Gastrocnemius medialis (tissue), 4 donors: ENCODE data around the gene RBBP8NL. TPM values are rescaled to one million over a fixed set of nuclear protein-coding genes. Genes with fewer than 3 reads are reported as not detected.

Source experiments
- ATAC-seq, 2 donors: fragments of 150-250 bp; one replicate each; pipeline ENCODE4 v1.9.1; 2016
- DNase-seq, 2 donors: peaks; one replicate each; pipeline ENCODE4 v3.0.0-alpha.2; 2019
- H3K27ac ChIP-seq, 4 donors: fragments of 200-600 bp; sonication (generic); 1 replicate in 1 of 4; 2 replicates in 3 of 4; pipeline ENCODE4 v1.5.1; 2016 to 2018; ENCODE audit warnings: mild to moderate bottlenecking in 2 of 4, moderate library complexity in 1 of 4
- H3K27me3 ChIP-seq, 3 donors: fragments of 200-600 bp; sonication (generic) in 2 of 3; 1 replicate in 1 of 3; 2 replicates in 2 of 3; pipeline versions ENCODE4 v1.5.1 to v1.6.0; 2016 to 2019; ENCODE audit warnings: mild to moderate bottlenecking in 1 of 3, moderate library complexity in 1 of 3
- H3K36me3 ChIP-seq, 2 donors: fragments of 200-600 bp; sonication (generic) in 1 of 2; one replicate each; pipeline ENCODE4 v1.5.1; 2017 to 2018
- H3K4me1 ChIP-seq, 2 donors: fragments of 200-600 bp; sonication (generic) in 1 of 2; one replicate each; pipeline ENCODE4 v1.5.1; 2016 to 2017; ENCODE audit warnings: mild to moderate bottlenecking in 2 of 2
- H3K4me3 ChIP-seq, 4 donors: fragments of 200-600 bp; sonication (generic) in 3 of 4; 1 replicate in 1 of 4; 2 replicates in 3 of 4; pipeline ENCODE4 v1.5.1; 2016 to 2019; ENCODE audit warnings: mild to moderate bottlenecking in 2 of 4
- H3K9me3 ChIP-seq, 3 donors: fragments of 200-600 bp; sonication (generic) in 2 of 3; 1 replicate in 1 of 3; 2 replicates in 2 of 3; pipeline ENCODE4 v1.5.1; 2016 to 2019
- POLR2A ChIP-seq, 2 donors: fragments of 450-650 bp; IDR thresholded peaks; one replicate each; pipeline ENCODE4 v1.6.1; 2017; ENCODE audit warnings: antibody characterized with exemption in 2 of 2, mild to moderate bottlenecking in 2 of 2, moderate library complexity in 2 of 2
- in situ Hi-C, 4 donors: fragments of 200-750 bp; cut with MboI; loops; one replicate each; pipeline versions ENCODE4 v1.15.0 to v1.8.0; 2017; ENCODE audit warnings: low sequenced_read_pairs in 4 of 4
- intact Hi-C: fragments of 100-400 bp; cut with DNase I; formaldehyde crosslinking; loops from one replicate; pipeline ENCODE4 v1.15.1; 2023; ENCODE audit warnings: low total_unique reads
- total RNA-seq, 4 donors: library from RNA; depleted of rRNA; stranded (reverse); fragments of >200 nt; gene quantifications; one replicate each; pipeline versions ENCODE4 v1.1.0 to v1.2.3, GENCODE V29; 2016
- TF ChIP-seq, protein P1 (sequence below), 5 experiments: fragments of 450-650 bp in 3 of 5; fragments of 200-600 bp in 2 of 5; sonication (generic) in 2 of 5; IDR thresholded peaks in 4 of 5; conservative IDR thresholded peaks in 1 of 5; 1 replicate in 4 of 5; 2 replicates in 1 of 5; pipeline ENCODE4 v1.5.1; 2016 to 2019; ENCODE audit warnings: antibody characterized with exemption in 5 of 5, mild to moderate bottlenecking in 3 of 5, moderate library complexity in 3 of 5

The RBBP8NL gene
- total RNA-seq, 4 donors from 2014 or later = not detected

DNA sequence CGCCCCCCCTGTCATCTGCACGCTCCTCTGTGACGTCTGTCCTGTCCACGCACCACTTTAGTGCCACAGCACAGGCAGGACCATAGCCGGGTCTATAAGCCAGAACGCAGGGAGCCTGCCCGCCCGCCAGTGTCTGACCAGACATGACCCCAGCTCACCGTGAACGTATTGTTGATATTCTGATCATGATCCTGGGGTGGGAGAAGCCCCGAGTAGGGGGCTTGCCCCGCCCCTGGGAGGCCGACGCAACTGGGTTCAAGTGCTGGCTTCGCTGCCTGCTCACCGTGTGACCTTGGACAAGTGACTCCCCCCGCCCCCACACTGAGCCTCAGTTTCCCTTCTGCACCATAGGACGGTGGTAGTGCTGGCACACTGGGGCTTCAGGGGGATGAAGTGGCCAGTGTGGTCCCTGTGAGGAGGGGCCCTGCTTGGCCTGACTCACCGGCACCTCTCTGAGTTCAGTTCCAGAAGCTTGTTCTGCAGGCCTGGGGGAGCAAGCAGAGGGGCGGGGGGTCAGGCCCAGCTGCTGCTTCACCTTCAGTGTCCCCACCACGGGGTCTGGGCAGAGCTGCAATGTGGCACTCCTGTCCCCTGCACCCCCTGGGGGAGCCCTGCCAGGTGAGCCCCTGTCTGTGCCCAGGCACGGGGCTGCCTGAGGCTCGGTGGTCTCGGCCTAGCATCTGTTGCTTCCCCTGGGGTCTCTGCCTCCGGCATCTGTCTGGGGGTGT is 9.2 kb downstream of the RBBP8NL start:
- DNase-seq = no peak
- H3K9me3 ChIP-seq = no peaks in the 10 kb centered on the region
- H3K27ac ChIP-seq = no peak overlapping the region
- intact Hi-C loops = no loop called here
- H3K36me3 ChIP-seq = no peaks in the 10 kb centered on the region
- no peak for ATAC-seq
- H3K27me3 ChIP-seq = peaks cover 2 to 7% (median 4%) of the 10 kb centered on the region in 3 donors
- no peak overlapping the region for H3K4me3 ChIP-seq
- in situ Hi-C loops = no loop called here
- H3K4me1 ChIP-seq = no peaks in the 10 kb centered on the region
- no peak for TF ChIP-seq POLR2A (IDR thresholded peaks at IDR 0.05)
- TF ChIP-seq, protein P1, sequence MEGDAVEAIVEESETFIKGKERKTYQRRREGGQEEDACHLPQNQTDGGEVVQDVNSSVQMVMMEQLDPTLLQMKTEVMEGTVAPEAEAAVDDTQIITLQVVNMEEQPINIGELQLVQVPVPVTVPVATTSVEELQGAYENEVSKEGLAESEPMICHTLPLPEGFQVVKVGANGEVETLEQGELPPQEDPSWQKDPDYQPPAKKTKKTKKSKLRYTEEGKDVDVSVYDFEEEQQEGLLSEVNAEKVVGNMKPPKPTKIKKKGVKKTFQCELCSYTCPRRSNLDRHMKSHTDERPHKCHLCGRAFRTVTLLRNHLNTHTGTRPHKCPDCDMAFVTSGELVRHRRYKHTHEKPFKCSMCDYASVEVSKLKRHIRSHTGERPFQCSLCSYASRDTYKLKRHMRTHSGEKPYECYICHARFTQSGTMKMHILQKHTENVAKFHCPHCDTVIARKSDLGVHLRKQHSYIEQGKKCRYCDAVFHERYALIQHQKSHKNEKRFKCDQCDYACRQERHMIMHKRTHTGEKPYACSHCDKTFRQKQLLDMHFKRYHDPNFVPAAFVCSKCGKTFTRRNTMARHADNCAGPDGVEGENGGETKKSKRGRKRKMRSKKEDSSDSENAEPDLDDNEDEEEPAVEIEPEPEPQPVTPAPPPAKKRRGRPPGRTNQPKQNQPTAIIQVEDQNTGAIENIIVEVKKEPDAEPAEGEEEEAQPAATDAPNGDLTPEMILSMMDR (IDR thresholded peaks at IDR 0.05 in 4 of 5, conservative IDR thresholded peaks at IDR 0.05 in 1 of 5) = no peak

DNA sequence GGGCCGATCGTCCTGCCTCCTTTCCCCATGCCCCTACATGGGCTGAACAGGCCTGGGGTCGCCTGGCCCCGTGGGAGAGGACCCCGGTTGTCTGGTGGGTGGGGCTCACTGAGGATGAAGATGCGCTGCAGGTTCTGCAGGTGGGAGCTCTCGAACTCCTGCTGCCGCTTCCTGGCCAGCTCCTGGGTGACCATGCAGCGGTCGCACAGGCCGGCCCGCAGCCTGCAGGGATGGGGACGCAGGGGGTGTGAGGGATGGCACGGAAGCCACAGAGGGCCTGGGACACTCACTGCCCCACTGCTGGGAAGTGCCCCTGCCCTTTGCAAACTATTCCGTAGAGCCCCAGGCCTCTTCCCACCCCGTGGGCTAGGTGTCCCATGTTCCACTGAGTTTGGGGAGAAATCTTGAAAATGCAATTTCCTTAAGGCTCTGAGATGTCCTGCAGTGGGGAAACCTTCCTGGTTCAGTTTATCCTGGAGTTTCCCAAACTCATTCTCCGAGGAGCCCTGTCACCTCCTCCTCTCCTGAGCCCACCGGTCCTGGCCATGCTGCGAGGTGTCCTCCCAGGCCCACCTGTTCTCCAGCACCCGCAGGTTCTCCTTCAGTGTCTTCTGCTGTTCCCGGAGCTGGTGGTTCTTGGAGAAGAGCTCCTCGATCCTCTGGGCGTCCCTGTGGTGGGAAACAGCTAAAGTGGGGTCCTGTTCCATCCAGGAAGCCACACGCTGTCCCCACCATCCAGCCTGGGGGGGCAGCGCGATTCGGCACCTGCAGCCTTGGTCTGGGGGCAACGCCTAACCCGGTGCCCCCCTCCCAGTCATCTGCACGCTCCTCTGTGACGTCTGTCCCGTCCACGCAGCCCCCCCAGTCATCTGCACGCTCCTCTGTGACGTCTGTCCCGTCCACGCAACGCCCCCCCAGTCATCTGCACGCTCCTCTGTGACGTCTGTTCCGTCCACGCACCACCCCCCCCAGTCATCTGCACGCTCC is 10.4 kb downstream of the RBBP8NL start:
- H3K36me3 ChIP-seq = no peaks in the 10 kb centered on the region
- no peak for TF ChIP-seq POLR2A (IDR thresholded peaks at IDR 0.05)
- TF ChIP-seq, protein P1 (IDR thresholded peaks at IDR 0.05 in 4 of 5, conservative IDR thresholded peaks at IDR 0.05 in 1 of 5) = no peak
- DNase-seq (no peak), ATAC-seq (no peak)
- in situ Hi-C loops (no loop called here), intact Hi-C loops (no loop called here)
- peaks cover 0 to 3% (median 0%) of the 10 kb centered on the region in 3 donors for H3K27me3 ChIP-seq
- no peak overlapping the region for H3K4me3 ChIP-seq
- no peaks in the 10 kb centered on the region for H3K4me1 ChIP-seq
- H3K27ac ChIP-seq = no peak overlapping the region
- no peaks in the 10 kb centered on the region for H3K9me3 ChIP-seq

DNA sequence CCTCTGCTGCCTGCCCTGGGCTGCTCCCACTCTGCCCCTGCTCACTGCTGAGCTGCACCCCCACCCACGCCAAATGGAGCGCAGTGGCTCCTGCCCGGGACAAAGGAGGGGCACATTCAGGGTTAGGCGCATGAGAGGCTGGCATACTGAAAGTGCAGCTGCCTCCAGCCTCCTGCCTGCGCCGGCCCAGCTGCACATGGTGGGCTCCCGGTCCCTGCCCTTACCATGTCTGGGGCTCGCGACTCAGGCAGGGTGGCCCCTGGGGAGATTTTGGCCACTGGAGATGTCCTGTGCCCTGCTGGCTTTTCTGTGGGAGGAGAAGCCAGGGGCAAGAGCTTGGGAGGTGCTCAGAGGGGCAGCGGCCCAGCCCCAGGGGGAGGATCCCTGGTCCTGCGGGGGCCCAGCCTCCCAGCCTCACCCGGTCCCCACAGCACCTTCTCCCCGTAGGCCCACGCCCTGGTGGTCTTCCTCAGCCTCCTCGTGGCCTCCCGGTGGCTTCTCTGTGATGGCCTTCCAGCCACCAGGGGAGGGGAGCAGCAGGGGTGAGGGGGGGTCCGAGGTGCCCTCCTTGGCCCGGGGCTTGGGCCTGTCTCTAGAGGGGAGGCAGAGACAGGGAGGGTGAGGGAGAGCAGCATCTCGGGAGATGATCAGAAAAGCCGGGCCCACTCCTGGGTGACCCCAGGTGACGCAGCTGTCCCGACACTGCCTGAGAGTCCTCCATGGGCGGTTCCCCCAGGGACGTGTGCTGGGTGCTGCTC is 11.8 kb downstream of the RBBP8NL start:
- no peak for DNase-seq
- no peaks in the 10 kb centered on the region for H3K4me1 ChIP-seq
- no peak overlapping the region for H3K27ac ChIP-seq
- no peaks in the 10 kb centered on the region for H3K9me3 ChIP-seq
- H3K27me3 ChIP-seq = peaks cover 0 to 3% (median 0%) of the 10 kb centered on the region in 3 donors
- ATAC-seq = no peak
- intact Hi-C loops = no loop called here
- no peaks in the 10 kb centered on the region for H3K36me3 ChIP-seq
- no peak overlapping the region for H3K4me3 ChIP-seq
- TF ChIP-seq, protein P1 (IDR thresholded peaks at IDR 0.05 in 4 of 5, conservative IDR thresholded peaks at IDR 0.05 in 1 of 5) = no peak
- TF ChIP-seq POLR2A (IDR thresholded peaks at IDR 0.05) = no peak
- in situ Hi-C loops = no loop called here

GRCh38 chr20:62413896-62414481 is 13.3 kb downstream of the RBBP8NL start:
- Histone ChIP-seq H3K27ac (no peak overlapping the region), H3K27me3 (peaks cover 0 to 3% (median 0%) of the 10 kb centered on the region in 3 donors), H3K36me3 (no peaks in the 10 kb centered on the region), H3K9me3 (no peaks in the 10 kb centered on the region), H3K4me3 (no peak overlapping the region), H3K4me1 (peaks cover 4 to 5% of the 10 kb centered on the region in 2 donors)
- in situ Hi-C loops (no loop called here), intact Hi-C loops (no loop called here)
- ATAC-seq = no peak
- no peak for TF ChIP-seq POLR2A (IDR thresholded peaks at IDR 0.05)
- TF ChIP-seq, protein P1 (IDR thresholded peaks at IDR 0.05 in 4 of 5, conservative IDR thresholded peaks at IDR 0.05 in 1 of 5) = no peak
- DNase-seq = no peak
